Nephron progenitor cell (in vitro differentiated cells): ENCODE measurements around the gene THSD4.
"Not testable (repeated sequence)": the region's sequence is repeated elsewhere in the genome, so short reads cannot be mapped to it uniquely, and the experiment has no call there.

Source experiments
- DNase-seq: peaks from one replicate; pipeline ENCODE4 v3.0.0; 2021
- H3K27ac Mint-ChIP-seq: 2 replicates; pipeline ENCODE4 v1.8.0; 2021; ENCODE audit warnings: mild to moderate bottlenecking, moderate library complexity, mixed read lengths
- H3K27me3 Mint-ChIP-seq: 2 replicates; pipeline ENCODE4 v1.8.0; 2021; ENCODE audit warnings: mild to moderate bottlenecking, low read depth, mixed read lengths; ENCODE audit not compliant: poor library complexity
- H3K36me3 Mint-ChIP-seq: 2 replicates; pipeline ENCODE4 v1.8.0; 2021; ENCODE audit warnings: low read depth, mixed read lengths
- H3K4me1 Mint-ChIP-seq: 2 replicates; pipeline ENCODE4 v1.8.0; 2021; ENCODE audit warnings: mixed read lengths
- H3K4me3 Mint-ChIP-seq: 2 replicates; pipeline ENCODE4 v1.8.0; 2021; ENCODE audit warnings: mild to moderate bottlenecking, moderate library complexity, mixed read lengths
- H3K9me3 Mint-ChIP-seq: 2 replicates; pipeline ENCODE4 v1.8.0; 2021; ENCODE audit warnings: mild to moderate bottlenecking, moderate library complexity, mixed read lengths
- CTCF ChIP-seq: fragments of 200-600 bp; sonication (generic); IDR thresholded peaks from 2 replicates; pipeline ENCODE4 v1.5.0; 2021; ENCODE audit warnings: antibody characterized with exemption

THSD4 gene

DNA sequence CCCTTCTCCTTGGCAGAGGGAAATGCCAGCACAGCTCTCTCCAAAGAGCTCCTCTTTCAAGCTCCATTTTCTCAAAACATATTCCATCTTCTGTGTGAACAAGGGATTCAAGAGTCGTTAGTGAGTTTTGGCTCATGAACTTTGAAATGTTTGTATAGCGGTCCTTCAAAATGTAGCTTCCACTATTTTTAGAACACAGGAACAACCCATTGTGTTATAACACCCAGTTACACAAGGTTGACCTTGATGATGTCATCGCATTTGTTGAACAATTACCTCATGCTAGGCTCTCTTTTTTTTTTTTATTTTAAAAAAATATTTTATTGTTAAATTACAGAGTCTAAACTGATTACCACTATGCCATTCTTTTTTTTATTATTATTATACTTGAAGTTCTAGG lies 251.7 kb downstream of the THSD4 start:
- peaks cover 15% of the 10 kb centered on the region for H3K36me3 Mint-ChIP-seq
- H3K4me3 Mint-ChIP-seq = no peak overlapping the region
- H3K27me3 Mint-ChIP-seq = no peaks in the 10 kb centered on the region
- H3K4me1 Mint-ChIP-seq = peaks cover 16% of the 10 kb centered on the region
- peaks cover 29% of the 10 kb centered on the region for H3K9me3 Mint-ChIP-seq
- no peak for TF ChIP-seq CTCF
- no peak for DNase-seq
- no peak overlapping the region for H3K27ac Mint-ChIP-seq

- not testable (repeated sequence) for H3K27me3 Mint-ChIP-seq, H3K4me3 Mint-ChIP-seq, DNase-seq, H3K27ac Mint-ChIP-seq
- peaks cover 17% of the 10 kb centered on the region for H3K36me3 Mint-ChIP-seq
- H3K4me1 Mint-ChIP-seq = peaks cover 16% of the 10 kb centered on the region
- peaks cover 34% of the 10 kb centered on the region for H3K9me3 Mint-ChIP-seq
These were observed 252.5 kb downstream of the THSD4 start for GRCh38 chr15:71367737-71368136.

- not testable (repeated sequence) for DNase-seq
These were observed 257.5 kb downstream of the THSD4 start for GRCh38 chr15:71372769-71373168.

GRCh38 chr15:71373917-71374316 lies 258.6 kb downstream of the THSD4 start:
- Mint-ChIP-seq H3K27me3 (peaks cover 3% of the 10 kb centered on the region), H3K4me1 (peaks cover 13% of the 10 kb centered on the region), H3K27ac (no peak overlapping the region), H3K36me3 (peaks cover 25% of the 10 kb centered on the region), H3K4me3 (no peak overlapping the region), H3K9me3 (peaks cover 36% of the 10 kb centered on the region)
- no peak for DNase-seq
- TF ChIP-seq CTCF = no peak

More at GRCh38 chr15:71372769-71373168, 257.5 kb downstream of the THSD4 start:
- not testable (repeated sequence) for H3K4me3 Mint-ChIP-seq, H3K27me3 Mint-ChIP-seq, H3K27ac Mint-ChIP-seq
- peaks cover 36% of the 10 kb centered on the region for H3K9me3 Mint-ChIP-seq
- peaks cover 13% of the 10 kb centered on the region for H3K4me1 Mint-ChIP-seq
- H3K36me3 Mint-ChIP-seq = peaks cover 25% of the 10 kb centered on the region

DNA sequence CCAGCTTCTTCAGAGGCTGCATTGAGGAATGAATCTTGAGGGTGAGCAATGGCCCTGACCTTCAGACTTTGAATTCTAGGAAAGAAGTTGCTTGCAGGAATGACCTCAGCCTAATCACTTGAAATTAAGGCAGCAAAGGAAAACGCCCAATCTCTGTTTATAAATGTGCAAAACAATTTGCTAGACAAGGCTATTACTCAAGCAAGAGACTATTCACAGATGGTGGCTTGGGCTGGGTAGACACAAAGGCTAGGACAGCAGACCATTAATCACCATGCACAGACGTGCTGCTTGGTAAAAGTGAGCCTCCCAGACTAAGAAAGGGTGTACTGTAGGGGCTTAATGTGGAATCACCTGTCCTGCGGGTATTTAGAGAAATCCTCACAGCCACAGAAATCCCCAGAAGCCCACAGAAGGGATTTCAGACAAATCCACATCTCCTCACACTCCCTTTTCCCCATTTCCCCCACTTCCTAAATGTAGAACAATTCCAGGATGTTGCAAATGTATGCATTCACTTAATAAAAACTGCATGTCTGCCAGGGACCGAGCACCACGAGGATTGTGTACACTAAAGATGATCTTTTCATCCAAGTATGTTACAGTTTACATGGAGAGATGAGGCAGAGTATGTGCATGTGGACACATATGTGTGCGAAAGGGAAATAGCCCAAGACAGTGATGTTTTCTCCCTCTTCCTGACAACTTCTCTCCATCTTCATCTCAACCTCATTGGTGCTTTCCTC lies 259.5 kb downstream of the THSD4 start:
- H3K9me3 Mint-ChIP-seq = peaks cover 34% of the 10 kb centered on the region
- H3K27me3 Mint-ChIP-seq = peaks cover 3% of the 10 kb centered on the region
- TF ChIP-seq CTCF = no peak
- H3K4me3 Mint-ChIP-seq = no peak overlapping the region
- DNase-seq = no peak
- H3K27ac Mint-ChIP-seq = no peak overlapping the region
- peaks cover 13% of the 10 kb centered on the region for H3K4me1 Mint-ChIP-seq
- H3K36me3 Mint-ChIP-seq = peaks cover 25% of the 10 kb centered on the region

DNA sequence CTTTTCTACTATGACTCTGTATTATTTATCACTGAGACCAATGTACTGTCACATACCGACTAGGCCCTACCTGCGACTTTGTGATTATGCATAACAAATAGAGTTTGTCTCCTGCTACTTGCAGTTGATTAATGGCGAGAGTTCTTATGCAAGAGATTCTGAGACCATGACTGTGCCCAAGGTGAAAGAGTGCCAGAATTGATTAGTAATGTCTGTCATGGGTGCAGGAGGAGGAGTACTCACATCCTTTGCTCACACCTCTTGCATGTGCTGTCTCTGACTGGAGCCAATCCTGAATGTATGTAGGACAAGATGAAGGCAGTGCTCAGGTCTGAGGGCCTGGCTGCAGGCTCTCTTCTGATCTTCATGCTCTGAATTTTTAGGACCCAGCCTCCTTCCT lies 260.7 kb downstream of the THSD4 start:
- no peak overlapping the region for H3K4me3 Mint-ChIP-seq
- H3K27me3 Mint-ChIP-seq = peaks cover 3% of the 10 kb centered on the region
- DNase-seq = no peak
- no peak overlapping the region for H3K27ac Mint-ChIP-seq
- peaks cover 13% of the 10 kb centered on the region for H3K4me1 Mint-ChIP-seq
- TF ChIP-seq CTCF = no peak
- peaks cover 23% of the 10 kb centered on the region for H3K9me3 Mint-ChIP-seq
- H3K36me3 Mint-ChIP-seq = peaks cover 15% of the 10 kb centered on the region

DNA sequence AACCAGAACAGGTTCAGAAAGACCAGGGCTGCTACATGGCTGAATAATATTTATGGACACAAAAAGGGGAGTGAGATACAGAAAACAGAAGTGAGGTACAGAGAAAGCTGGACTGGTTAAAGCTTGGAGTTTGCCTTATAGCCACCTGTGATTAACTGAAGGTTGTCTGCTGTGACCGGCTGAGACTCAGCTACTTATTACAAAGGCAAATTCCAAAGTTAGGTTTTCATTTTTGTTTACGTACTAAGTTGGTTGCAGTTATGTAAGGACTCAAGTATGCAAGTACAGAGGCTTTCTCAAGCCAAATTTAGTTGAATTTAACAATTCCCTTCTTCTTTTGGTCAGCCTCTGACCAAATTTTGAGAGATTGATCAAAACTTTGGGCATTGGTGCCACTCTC lies 264.6 kb downstream of the THSD4 start:
- H3K27me3 Mint-ChIP-seq = peaks cover 3% of the 10 kb centered on the region
- peaks cover 8% of the 10 kb centered on the region for H3K36me3 Mint-ChIP-seq
- no peak for TF ChIP-seq CTCF
- no peak overlapping the region for H3K4me3 Mint-ChIP-seq
- H3K4me1 Mint-ChIP-seq = peaks cover 8% of the 10 kb centered on the region
- H3K9me3 Mint-ChIP-seq = peaks cover 5% of the 10 kb centered on the region
- no peak for DNase-seq
- no peak overlapping the region for H3K27ac Mint-ChIP-seq
